HG02798 (cell line): Measurements from ENCODE around the gene RAMP1.
A peak's percentile ranks its signal among the peaks of the same experiment; 100 is the strongest.

Experiments used
- ATAC-seq: cut with Tn5 transposase; IDR thresholded peaks from one replicate; pipeline ENCODE4 v1.9.1; 2021; ENCODE audit warnings: mild to moderate bottlenecking; ENCODE audit not compliant: unreplicated experiment, poor library complexity

Gene RAMP1

GRCh38 chr2:237912271-237913192, 53.1 kb downstream of the RAMP1 start:
- no peak for ATAC-seq

GRCh38 chr2:237913193-237913917, 53.9 kb downstream of the RAMP1 start:
- no peak for ATAC-seq

GRCh38 chr2:237915576-237915975, 56.2 kb downstream of the RAMP1 start:
- no peak for ATAC-seq

GRCh38 chr2:237916296-237916695, 56.9 kb downstream of the RAMP1 start:
- ATAC-seq: no peak

- ATAC-seq: no peak
These were observed 58.4 kb downstream of the RAMP1 start for GRCh38 chr2:237917696-237918374.

GRCh38 chr2:237919593-237919992, 60.2 kb downstream of the RAMP1 start:
- ATAC-seq: no peak

GRCh38 chr2:237920673-237921072, 61.2 kb downstream of the RAMP1 start:
- ATAC-seq: no peak

GRCh38 chr2:237921967-237922492, 62.6 kb downstream of the RAMP1 start:
- no peak for ATAC-seq

- no peak for ATAC-seq
These were observed 63.4 kb downstream of the RAMP1 start for GRCh38 chr2:237922641-237923361.

GRCh38 chr2:237923481-237924163, 64.2 kb downstream of the RAMP1 start:
- ATAC-seq: peak; percentile 84

GRCh38 chr2:237924164-237924534, 64.7 kb downstream of the RAMP1 start:
- ATAC-seq: no peak

- ATAC-seq: no peak
These were observed 67.7 kb downstream of the RAMP1 start for GRCh38 chr2:237927135-237927534.

- no peak for ATAC-seq
These were observed 68.6 kb downstream of the RAMP1 start for GRCh38 chr2:237927986-237928385.

- no peak for ATAC-seq
These were observed 70.6 kb downstream of the RAMP1 start for GRCh38 chr2:237929979-237930378.

GRCh38 chr2:237931205-237931721, 71.8 kb downstream of the RAMP1 start:
- ATAC-seq: no peak

GRCh38 chr2:237932731-237933131, 73.3 kb downstream of the RAMP1 start:
- no peak for ATAC-seq

- no peak for ATAC-seq
These were observed 74.8 kb downstream of the RAMP1 start for GRCh38 chr2:237934186-237934585.

- no peak for ATAC-seq
These were observed 76.5 kb downstream of the RAMP1 start for GRCh38 chr2:237935740-237936452.

- ATAC-seq: no peak
These were observed 79.8 kb downstream of the RAMP1 start for GRCh38 chr2:237939251-237939650.
